LNCaP clone FGC (cell line): ENCODE data around the gene ZNF575.

Source experiments
- DNase-seq: peaks from one replicate; pipeline ENCODE4 v3.0.0-alpha.2; 2011; ENCODE audit warnings: low read depth
- H3K4me3 ChIP-seq: 2 replicates; pipeline ENCODE4 v1.5.1; 2011; ENCODE audit warnings: mild to moderate bottlenecking, low read depth, low read length, control low read depth
- CTCF ChIP-seq: IDR thresholded peaks from 2 replicates; pipeline ENCODE4 v1.5.1; 2012; ENCODE audit warnings: mild to moderate bottlenecking; ENCODE audit not compliant: control insufficient read depth, insufficient read depth; ENCODE audit errors: extremely low read depth

ZNF575 gene

GRCh38 chr19:43490759-43491158 lies 42.2 kb upstream of the ZNF575 start:
- no peak for TF ChIP-seq CTCF

GRCh38 chr19:43495082-43495481 lies 37.9 kb upstream of the ZNF575 start:
- no peak overlapping the region for H3K4me3 ChIP-seq
- TF ChIP-seq CTCF: no peak
- DNase-seq: no peak

More at GRCh38 chr19:43490759-43491158, 42.2 kb upstream of the ZNF575 start:
- H3K4me3 ChIP-seq: no peak overlapping the region
- DNase-seq: no peak

GRCh38 chr19:43496960-43497359 lies 36.0 kb upstream of the ZNF575 start:
- no peak for TF ChIP-seq CTCF
- H3K4me3 ChIP-seq: no peak overlapping the region
- DNase-seq: no peak

- TF ChIP-seq CTCF: no peak
- no peak for DNase-seq
- no peak overlapping the region for H3K4me3 ChIP-seq
These were observed 34.6 kb upstream of the ZNF575 start for GRCh38 chr19:43498233-43498842.

GRCh38 chr19:43499042-43499441 lies 33.9 kb upstream of the ZNF575 start:
- TF ChIP-seq CTCF: no peak
- no peak overlapping the region for H3K4me3 ChIP-seq
- DNase-seq: no peak

- no peak for DNase-seq
- no peak for TF ChIP-seq CTCF
- no peak overlapping the region for H3K4me3 ChIP-seq
These were observed 31.1 kb upstream of the ZNF575 start for GRCh38 chr19:43501661-43502418.
